HT-29 (cell line): ENCODE results near the gene NFASC. TPM values are rescaled to one million over a fixed set of nuclear protein-coding genes. Genes with fewer than 3 reads are reported as not detected.

Experiments
- DNase-seq: peaks from one replicate; pipeline ENCODE4 v3.0.0-alpha.2; 2015; ENCODE audit warnings: low spot score
- total RNA-seq: library from RNA; depleted of rRNA; stranded (reverse); fragments of >200 nt; shearing (Covaris generic); gene quantifications from 2 replicates; pipeline ENCODE4 v1.2.3, GENCODE V29; 2014

Gene NFASC
- total RNA-seq, 1 experiment from 2014 or later = not detected

- DNase-seq = no peak
These were observed 88.0 kb downstream of the NFASC start for GRCh38 chr1:204958317-204959307.

DNA sequence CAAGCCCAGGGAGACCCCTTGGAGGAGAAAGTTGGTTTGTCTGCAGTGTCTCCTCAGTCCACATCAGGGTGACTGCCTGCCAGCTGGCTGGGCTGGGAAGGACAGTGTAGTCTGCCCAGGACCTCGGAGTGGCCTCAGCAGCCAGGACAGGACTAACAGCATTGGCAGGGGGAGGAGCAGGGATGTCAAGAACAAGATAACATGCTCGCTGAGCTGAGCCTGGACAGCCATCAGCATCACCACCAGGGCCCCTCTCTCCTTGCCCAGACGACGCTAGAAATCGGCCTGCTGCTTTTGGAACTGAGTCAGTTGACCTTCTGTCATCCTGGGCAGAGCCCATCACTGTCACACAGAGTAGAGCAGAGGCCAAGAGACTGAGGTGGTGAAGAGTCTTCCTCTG lies 88.7 kb downstream of the NFASC start:
- DNase-seq = no peak

GRCh38 chr1:204959836-204960235 lies 89.2 kb downstream of the NFASC start:
- no peak for DNase-seq

GRCh38 chr1:204960306-204961125 lies 89.9 kb downstream of the NFASC start:
- DNase-seq = no peak

GRCh38 chr1:204961765-204962419 lies 91.2 kb downstream of the NFASC start:
- DNase-seq = no peak

- DNase-seq = no peak
These were observed 92.3 kb downstream of the NFASC start for GRCh38 chr1:204962742-204963632.

- no peak for DNase-seq
These were observed 96.8 kb downstream of the NFASC start for GRCh38 chr1:204967451-204967850.

DNA sequence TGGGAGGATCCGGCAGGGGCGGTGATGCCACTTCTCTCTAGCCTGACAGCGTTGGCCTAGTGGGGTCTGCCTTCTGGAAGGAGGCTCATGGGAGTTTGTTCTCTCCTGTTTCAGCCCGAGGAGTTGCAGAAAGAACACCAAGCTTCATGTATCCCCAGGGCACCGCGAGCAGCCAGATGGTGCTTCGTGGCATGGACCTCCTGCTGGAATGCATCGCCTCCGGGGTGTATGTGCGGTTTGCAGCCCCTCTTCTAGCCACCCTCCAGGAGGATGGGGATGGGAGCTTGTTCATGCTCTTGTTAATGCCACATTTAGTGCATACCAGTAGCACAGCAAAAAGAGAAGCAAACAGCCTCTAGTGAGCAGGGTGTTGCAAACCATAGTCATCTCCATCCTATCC lies 97.5 kb downstream of the NFASC start:
- DNase-seq = no peak

DNA sequence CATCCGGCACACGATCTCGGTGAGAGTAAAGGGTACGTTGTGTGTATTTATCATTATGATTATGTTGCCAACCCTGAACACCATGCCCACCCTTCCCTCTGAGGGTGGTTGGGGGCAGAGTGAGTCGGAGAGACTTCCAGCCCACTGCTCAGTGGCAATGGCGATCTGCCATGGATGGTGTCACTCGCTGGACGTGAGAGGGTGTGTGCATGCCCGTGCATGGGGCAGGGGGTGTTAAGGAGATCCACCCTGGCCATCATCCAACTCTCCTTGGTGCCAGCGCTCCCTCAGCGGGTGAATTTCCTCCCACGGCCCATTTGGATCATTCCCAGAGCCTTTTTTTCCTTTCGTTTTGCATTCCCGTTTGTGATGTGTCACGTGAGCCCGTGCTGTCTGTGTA lies 98.3 kb downstream of the NFASC start:
- no peak for DNase-seq

- DNase-seq = no peak
These were observed 100.3 kb downstream of the NFASC start for GRCh38 chr1:204970937-204971336.

DNA sequence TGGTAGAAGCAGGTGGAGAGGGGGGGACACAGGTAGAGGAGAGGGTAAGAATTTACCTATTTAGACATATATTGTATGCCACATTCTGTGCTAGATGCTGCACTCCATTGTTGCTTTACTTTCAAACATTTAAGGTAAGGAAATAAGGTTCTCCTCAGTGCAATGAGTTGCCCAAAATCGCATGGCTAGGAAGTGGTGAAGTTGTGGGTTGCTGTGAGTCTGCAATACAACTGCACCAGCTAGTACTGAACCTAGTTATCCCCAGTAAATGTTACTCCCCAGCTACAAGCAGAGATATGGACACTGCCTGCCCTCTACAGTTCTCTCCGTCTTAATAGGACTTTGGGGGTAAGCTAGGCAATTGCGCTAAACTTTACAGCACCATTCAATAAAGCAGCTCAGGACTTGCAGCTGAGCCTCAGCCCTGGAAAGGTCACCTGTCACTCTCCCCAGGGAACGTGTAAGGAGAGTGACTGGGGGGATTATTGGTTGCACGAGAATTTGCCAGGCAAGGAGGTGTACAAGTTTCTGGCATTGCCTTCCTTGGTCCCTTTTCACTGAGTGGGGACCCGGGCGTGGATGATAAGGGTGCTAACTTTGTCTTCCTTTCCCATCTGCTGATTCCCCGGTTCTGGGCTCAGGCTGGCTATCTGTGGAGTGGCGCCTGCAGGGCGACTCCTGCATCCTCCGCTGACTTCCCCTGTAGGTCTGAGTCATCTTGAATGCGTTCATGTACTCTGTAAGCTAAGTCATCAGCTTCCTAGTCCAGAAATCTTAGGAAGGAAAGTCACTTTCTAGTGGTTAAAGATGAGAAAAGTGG lies 101.1 kb downstream of the NFASC start:
- no peak for DNase-seq

DNA sequence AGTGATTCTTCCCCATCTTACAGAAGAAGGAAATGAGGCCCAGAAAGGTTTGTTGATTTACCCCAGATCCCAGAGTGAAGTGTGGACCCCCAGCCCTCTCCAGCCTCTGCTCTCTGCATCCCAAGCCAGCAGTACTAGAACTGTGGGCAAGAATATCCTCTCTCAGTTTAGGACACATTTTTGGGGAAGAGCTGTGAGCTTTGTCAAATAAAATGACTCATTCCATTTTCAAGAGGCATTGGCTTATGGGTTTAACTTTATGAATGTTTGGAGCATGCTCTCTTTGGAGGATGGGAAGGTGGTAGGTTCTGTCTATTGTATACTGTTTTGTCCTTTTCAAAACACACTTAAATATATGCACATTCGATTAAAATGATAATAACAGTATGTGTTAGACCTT lies 101.8 kb downstream of the NFASC start:
- DNase-seq = no peak

GRCh38 chr1:204973449-204973848 lies 102.8 kb downstream of the NFASC start:
- no peak for DNase-seq

GRCh38 chr1:204974327-204974726 lies 103.7 kb downstream of the NFASC start:
- DNase-seq = no peak

DNA sequence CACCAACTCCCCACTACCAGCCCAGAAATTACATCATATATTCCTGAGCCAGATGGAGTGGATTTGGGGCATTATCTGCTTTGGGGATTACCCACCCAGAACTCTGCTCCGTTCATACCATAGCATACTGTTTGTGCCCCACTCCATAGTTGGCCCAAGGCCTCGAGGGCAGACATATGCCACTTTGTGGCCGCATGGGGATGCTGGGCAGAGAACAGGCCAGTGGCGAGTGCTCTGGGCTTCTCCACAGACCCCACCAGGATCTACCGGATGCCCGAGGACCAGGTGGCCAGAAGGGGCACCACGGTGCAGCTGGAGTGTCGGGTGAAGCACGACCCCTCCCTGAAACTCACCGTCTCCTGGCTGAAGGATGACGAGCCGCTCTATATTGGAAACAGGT lies 104.4 kb downstream of the NFASC start:
- no peak for DNase-seq

GRCh38 chr1:204975568-204976235 lies 105.0 kb downstream of the NFASC start:
- DNase-seq = peak; percentile 61

DNA sequence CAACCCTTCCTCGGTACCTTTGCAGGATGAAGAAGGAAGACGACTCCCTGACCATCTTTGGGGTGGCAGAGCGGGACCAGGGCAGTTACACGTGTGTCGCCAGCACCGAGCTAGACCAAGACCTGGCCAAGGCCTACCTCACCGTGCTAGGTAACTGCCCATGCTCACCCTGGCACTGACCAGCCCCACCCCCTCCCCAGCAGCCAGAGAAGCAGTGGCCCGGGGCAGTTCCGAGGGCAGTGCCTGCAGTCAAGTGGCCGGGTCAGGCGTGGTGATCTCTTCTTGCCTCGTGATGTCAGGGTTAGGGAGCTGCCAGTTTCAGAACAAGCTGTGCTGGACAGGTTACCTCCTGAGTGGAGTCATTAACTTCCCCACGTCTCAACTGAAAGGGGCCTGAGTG lies 106.0 kb downstream of the NFASC start:
- no peak for DNase-seq

- no peak for DNase-seq
These were observed 106.7 kb downstream of the NFASC start for GRCh38 chr1:204977318-204977717.

DNA sequence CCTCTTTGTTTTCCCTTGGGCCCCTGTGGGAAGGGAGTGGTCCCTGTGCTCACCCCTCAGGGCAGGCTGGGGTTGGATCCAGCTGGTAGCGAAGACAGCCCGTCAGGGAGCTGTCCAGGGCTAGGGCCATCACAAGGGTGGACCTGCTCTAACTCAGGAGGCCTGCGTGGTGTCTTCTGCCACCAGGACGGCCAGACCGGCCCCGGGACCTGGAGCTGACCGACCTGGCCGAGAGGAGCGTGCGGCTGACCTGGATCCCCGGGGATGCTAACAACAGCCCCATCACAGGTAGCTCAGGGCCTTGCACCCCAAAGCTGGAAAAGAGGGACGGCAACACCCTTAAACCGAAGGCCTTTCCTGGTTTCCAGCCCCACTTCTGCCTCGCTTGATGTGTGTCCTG lies 108.1 kb downstream of the NFASC start:
- DNase-seq = no peak

DNA sequence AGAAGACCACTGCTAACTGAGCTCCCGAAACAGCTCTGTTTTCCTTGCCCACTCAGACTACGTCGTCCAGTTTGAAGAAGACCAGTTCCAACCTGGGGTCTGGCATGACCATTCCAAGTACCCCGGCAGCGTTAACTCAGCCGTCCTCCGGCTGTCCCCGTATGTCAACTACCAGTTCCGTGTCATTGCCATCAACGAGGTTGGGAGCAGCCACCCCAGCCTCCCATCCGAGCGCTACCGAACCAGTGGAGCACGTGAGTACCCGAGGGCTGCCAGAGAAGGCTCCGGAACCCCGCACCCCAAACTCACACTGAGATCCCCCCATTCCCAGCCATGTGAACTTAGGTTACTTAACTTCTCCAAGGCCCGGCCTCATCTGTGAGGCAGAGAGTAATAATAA lies 108.6 kb downstream of the NFASC start:
- no peak for DNase-seq
